Posterior vena cava (tissue), 2 donors: ENCODE results near the gene ELK3. TPM values are rescaled to one million over a fixed set of nuclear protein-coding genes. Genes with fewer than 3 reads are reported as not detected.

Source experiments
- DNase-seq: peaks from one replicate; pipeline ENCODE4 v3.0.0-alpha.2; 2020; ENCODE audit warnings: low spot score
- intact Hi-C, 2 donors: fragments of 100-400 bp; cut with DNase I; formaldehyde crosslinking; loops; one replicate each; pipeline versions ENCODE4 v1.14.1 to v1.14.2; 2022 to 2023
- total RNA-seq, 2 donors: library from RNA; stranded (reverse); fragmentation: NEBNext Ultra II Directional; extraction: Animal tissue kit (Norgen Biotek cat#: 25700); gene quantifications; one replicate each; pipeline ENCODE4 v1.2.1, GENCODE V29; 2021
- donor health status: DM: yes; HTN: yes; CAD: no.
- donor health status: DM: yes; HTN: yes; CAD: no.

Gene ELK3
- total RNA-seq, 2 donors from 2014 or later = 60.6 to 77.3 TPM

GRCh38 chr12:96208346-96208745 is 14.2 kb downstream of the ELK3 start:
- intact Hi-C loops = loop anchor here in 1 of 2 donors (5.0 kb wide), 1 partner anchor 551 kb away; no protein-coding TSS in a partner anchor
- DNase-seq = no peak

- intact Hi-C loops = loop anchor here in 1 of 2 donors (5.0 kb wide), 1 partner anchor 552 kb away; no protein-coding TSS in a partner anchor
- DNase-seq = no peak
Measured at GRCh38 chr12:96208801-96209549, 14.8 kb downstream of the ELK3 start.

- intact Hi-C loops = loop anchor here in 1 of 2 donors (10.0 kb wide), 1 partner anchor 304 kb away; no protein-coding TSS in a partner anchor
- no peak for DNase-seq
Measured at GRCh38 chr12:96210376-96211055, 16.3 kb downstream of the ELK3 start.

GRCh38 chr12:96211988-96212387 is 17.8 kb downstream of the ELK3 start:
- intact Hi-C loops = loop anchor here in 1 of 2 donors (10.0 kb wide), 1 partner anchor 303 kb away; no protein-coding TSS in a partner anchor
- DNase-seq = no peak

GRCh38 chr12:96212456-96213375 is 18.5 kb downstream of the ELK3 start:
- intact Hi-C loops = loop anchor here in 1 of 2 donors (10.0 kb wide), 1 partner anchor 302 kb away; no protein-coding TSS in a partner anchor
- DNase-seq = no peak

- DNase-seq = no peak
- intact Hi-C loops = loop anchor here in 1 of 2 donors (10.0 kb wide), 1 partner anchor 301 kb away; no protein-coding TSS in a partner anchor
Measured at GRCh38 chr12:96213869-96214268, 19.7 kb downstream of the ELK3 start.

- intact Hi-C loops = loop anchor here (2.0 to 10.0 kb wide), 3 partner anchors 154 to 299 kb away; no protein-coding TSS in a partner anchor
- DNase-seq = no peak
Measured at GRCh38 chr12:96215919-96216273, 21.7 kb downstream of the ELK3 start.

- intact Hi-C loops = loop anchor here (5.0 to 10.0 kb wide), 2 partner anchors 157 to 296 kb away; no protein-coding TSS in a partner anchor
- no peak for DNase-seq
Measured at GRCh38 chr12:96218989-96219678, 25.0 kb downstream of the ELK3 start.

GRCh38 chr12:96219700-96220206 is 25.6 kb downstream of the ELK3 start:
- no peak for DNase-seq
- intact Hi-C loops = loop anchor here (5.0 to 10.0 kb wide), 3 partner anchors 157 to 1733 kb away; no protein-coding TSS in a partner anchor

GRCh38 chr12:96220902-96221301 is 26.7 kb downstream of the ELK3 start:
- DNase-seq = no peak
- intact Hi-C loops = loop anchor here in 1 of 2 donors (5.0 to 10.0 kb wide), 2 partner anchors 294 to 1731 kb away; no protein-coding TSS in a partner anchor

GRCh38 chr12:96221391-96221790 is 27.2 kb downstream of the ELK3 start:
- no peak for DNase-seq
- intact Hi-C loops = loop anchor here in 1 of 2 donors (5.0 to 10.0 kb wide), 2 partner anchors 293 to 1731 kb away; no protein-coding TSS in a partner anchor

- intact Hi-C loops = loop anchor here in 1 of 2 donors (5.0 to 10.0 kb wide), 2 partner anchors 291 to 1729 kb away; no protein-coding TSS in a partner anchor
- DNase-seq = no peak
Measured at GRCh38 chr12:96223411-96224218, 29.4 kb downstream of the ELK3 start.

GRCh38 chr12:96224219-96224615 is 30.0 kb downstream of the ELK3 start:
- intact Hi-C loops = loop anchor here in 1 of 2 donors (5.0 to 10.0 kb wide), 2 partner anchors 291 to 1728 kb away; no protein-coding TSS in a partner anchor
- DNase-seq = no peak

- no peak for DNase-seq
- intact Hi-C loops = loop anchor here in 1 of 2 donors (10.0 kb wide), 1 partner anchor 290 kb away; no protein-coding TSS in a partner anchor
Measured at GRCh38 chr12:96225044-96225855, 31.1 kb downstream of the ELK3 start.

GRCh38 chr12:96225994-96226399 is 31.8 kb downstream of the ELK3 start:
- intact Hi-C loops = loop anchor here in 1 of 2 donors (10.0 kb wide), 1 partner anchor 289 kb away; no protein-coding TSS in a partner anchor
- DNase-seq = no peak

- intact Hi-C loops = loop anchor here in 1 of 2 donors (10.0 kb wide), 1 partner anchor 288 kb away; no protein-coding TSS in a partner anchor
- no peak for DNase-seq
Measured at GRCh38 chr12:96226401-96226800, 32.2 kb downstream of the ELK3 start.
